Activated CD4-positive, alpha-beta T cell treated with anti-CD3 and anti-CD28 coated beads, Interleukin-2, Interleukin-4, amounts not matched to agents 100 ng/mL and 50 ng/mL, durations not matched to agents 16 hours and 8 hours (primary cell): ENCODE results near the gene HBP1.
"Not testable (repeated sequence)": the region's sequence is repeated elsewhere in the genome, so short reads cannot be mapped to it uniquely, and the experiment has no call there.

Source experiments
- DNase-seq: peaks from one replicate; pipeline ENCODE4 v3.0.0-alpha.2; 2020; ENCODE audit warnings: low spot score

The HBP1 gene, protein sequence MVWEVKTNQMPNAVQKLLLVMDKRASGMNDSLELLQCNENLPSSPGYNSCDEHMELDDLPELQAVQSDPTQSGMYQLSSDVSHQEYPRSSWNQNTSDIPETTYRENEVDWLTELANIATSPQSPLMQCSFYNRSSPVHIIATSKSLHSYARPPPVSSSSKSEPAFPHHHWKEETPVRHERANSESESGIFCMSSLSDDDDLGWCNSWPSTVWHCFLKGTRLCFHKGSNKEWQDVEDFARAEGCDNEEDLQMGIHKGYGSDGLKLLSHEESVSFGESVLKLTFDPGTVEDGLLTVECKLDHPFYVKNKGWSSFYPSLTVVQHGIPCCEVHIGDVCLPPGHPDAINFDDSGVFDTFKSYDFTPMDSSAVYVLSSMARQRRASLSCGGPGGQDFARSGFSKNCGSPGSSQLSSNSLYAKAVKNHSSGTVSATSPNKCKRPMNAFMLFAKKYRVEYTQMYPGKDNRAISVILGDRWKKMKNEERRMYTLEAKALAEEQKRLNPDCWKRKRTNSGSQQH

DNA sequence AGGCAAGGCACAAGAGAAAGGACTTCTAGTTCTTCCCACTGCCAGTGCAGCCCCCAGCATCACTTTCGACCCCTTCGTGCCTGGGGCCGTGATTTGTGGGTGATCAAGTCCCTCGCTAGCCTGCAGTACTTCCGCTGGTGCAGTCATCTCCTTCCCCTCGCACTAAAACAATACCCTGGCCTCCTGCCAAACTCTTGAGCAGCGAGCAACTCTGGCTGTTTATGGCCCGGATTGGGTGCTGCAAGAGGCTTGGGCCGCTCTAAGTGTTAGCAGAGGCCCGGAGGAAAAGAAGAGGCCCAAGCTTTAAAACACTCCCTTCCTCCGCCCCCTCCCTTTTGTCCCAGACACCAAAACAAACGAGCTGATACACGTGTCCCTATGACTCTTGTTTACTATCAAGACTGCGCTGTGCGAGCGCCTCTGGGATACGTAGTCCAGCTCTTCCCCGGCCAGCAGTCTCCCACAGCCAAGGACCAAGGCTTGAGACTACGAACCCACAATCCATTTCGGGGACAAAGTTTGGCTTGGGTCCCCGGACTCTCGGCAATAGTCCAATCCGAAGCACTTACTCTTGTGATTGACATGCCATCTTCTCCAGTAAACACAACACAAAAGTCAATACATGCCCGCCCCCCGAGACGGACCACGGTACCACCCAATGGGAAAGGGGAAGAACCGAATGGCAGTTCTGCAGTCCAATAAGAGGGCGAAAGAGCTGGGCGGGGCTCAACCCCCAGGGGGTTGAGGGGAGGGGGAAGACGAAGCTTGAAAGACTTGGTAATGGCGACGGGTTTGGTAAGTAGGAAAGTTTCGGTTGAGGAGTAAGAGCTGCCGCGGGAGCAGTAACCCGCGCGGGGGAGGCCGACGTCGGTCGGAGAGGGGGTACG is at the start of gene HBP1:
Gene HBP1, plus strand, starts transcription at position 771 of the 887 bp plus-strand sequence. CDS start 10,891 bp downstream, outside the sequence.
- peak; percentile 98 for DNase-seq

DNA sequence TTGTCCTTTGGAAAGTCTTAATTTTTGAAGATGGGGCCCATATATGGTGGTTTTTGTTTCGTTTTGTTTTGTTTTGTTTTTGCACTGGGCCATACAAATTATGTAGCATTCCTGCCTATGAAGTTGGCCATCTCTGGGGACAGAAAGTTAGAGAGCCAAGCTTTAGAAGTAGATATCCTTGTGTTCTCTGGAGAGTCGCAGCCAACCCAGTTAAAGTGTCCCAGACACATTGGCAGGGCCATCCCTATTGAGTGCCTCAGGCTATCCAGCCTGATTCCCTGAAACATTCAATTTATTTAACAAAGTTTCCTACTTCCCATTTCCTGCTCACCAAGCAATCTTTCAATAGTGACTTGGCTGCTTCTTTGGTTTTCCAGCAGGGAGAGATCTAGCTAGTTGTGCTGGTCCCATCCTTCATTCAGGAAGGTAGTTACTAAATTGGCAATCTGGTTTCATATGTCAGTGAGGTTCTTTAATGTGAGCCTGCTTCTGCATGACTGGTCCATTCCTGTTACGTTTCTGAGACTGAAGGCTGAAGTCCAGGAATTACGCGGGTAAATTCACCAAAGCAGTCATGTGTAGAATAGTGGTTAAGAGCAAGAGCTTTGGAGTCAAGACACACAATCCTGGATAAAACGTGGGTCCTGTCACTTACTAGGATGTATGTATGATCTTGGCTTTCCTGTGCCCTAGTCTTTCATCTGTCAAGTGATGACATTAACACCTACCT is 49.3 kb upstream of the HBP1 start:
- DNase-seq: no peak

DNA sequence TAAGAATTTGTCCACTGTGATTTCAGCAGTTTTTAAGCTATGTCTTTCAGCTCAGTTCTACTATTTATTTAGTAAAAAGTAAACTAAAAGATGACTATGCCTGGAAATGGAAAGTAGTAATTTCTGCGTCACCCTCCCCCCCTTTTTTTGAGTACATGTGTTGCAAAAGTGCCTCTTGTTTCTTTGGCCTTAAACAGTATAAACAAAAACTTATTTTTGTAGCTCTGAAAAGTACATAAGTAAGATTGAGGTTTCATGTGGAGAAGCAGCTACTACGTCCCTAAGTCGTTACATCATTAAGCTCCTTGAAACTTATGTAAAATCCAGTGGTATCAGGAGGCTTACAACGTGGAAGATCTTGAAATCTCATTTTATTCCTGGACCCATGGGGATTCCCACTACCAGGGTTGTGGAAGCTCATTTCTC is 46.3 kb upstream of the HBP1 start:
- no peak for DNase-seq

DNA sequence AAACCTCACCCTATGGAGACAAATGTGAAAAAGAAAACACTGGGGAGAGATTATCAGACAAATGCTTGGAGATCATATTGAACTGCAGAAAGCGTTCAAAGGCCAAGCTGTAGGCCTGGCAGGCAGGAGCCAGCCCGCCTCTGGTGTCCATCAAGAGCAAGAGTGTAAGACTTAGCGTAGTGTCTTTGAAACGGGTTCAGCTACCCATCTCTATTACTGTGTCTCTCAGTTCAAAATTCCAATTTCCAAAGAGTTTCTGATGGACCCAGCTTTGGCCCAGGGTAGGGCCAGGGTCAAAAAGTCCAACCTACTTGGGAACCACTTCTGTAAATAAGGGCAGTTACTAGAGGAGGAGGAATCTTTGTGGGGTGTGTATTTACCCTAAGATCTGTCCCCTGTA is 45.4 kb upstream of the HBP1 start:
- DNase-seq: no peak

DNA sequence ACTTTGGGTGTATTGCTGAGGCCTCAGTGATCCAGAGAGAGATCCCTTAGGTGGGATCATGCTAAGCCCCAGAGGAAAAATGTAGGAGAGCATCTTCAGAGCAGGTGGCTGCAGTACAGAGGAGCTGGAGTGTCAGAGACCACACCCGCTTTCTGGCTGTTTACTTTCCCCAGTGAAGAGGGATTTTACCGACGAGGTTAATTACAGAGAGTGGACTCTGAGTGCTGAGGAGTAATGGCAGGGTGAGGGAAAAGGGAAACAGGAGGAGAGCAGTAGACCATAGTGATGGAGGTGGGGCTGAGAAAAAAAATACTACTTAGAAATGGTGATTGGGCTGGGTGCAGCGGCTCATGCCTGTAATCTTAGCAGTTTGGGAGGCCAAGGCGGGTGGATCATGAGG is 43.3 kb upstream of the HBP1 start:
- DNase-seq: no peak

DNA sequence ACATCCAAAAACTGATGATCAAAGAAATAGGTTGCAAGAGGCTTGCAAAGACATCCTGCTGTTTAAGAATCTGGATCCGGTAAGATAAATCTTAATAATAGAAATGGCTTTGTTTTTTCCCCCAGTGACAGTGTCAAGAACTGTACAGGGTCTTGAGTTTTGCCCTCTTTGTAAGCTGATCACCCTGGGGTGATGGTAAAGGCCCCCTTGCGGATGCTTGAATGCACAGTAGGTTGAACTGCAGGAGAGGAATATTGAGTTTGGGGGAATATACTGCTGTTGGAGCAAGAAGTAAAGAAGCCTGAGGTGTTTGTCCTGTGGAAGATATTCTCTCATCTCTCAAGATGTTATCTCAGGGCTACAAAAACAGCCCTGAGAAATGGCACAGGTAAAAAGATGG is 40.6 kb upstream of the HBP1 start:
- no peak for DNase-seq

DNA sequence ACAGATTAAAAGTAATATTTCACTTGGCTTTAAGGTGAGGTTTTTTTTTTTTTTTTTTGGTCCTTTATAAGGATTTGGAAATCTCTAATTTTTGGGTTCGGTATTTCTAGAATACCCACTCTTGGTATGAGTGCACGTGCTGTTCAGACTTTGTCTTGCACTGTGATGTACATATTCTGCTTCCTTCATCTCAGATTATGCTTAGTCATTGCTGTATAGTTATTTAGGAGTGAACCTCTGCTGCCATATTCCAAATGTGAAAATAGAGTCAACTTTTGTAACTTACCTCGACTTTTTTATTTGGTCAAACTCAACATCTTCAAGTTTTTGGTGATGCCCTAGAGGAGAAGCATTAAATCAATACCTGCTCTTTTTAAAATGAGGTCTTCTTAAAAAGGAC is 40.1 kb upstream of the HBP1 start:
- DNase-seq: no peak

DNA sequence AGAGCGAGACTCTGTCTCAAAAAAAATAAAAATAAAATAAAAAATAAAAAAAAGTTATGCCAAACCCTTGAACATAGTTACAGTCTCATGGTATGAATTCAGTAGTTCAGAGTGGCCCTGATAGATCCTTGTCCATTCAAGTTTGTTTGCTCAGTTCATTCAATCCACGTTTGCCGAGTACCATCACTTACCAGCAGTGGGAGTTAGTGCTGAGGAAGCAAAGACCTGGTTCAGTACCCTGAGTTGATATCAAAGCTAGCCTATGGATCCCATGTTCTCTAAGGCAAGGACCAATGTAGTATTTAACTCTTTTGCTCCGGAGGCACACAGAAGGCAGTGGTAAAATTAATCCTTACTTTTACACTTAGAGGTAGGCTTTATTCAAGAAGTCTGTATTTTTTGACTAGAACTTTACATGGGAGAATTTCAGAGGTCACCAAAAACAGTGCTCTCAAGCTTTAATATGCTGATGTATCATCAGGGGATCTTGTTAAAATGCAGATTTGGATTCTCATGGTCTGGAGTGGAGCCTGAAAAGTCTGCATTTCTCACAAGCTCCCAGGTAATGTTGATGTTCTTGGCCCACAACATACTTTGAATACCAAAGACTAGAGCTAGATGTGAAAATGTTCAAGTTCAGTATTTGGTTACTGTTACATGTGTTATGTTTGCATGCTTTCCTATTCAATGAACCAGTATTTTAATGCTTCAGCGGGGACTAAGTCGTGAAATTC is 38.1 kb upstream of the HBP1 start:
- DNase-seq: no peak

DNA sequence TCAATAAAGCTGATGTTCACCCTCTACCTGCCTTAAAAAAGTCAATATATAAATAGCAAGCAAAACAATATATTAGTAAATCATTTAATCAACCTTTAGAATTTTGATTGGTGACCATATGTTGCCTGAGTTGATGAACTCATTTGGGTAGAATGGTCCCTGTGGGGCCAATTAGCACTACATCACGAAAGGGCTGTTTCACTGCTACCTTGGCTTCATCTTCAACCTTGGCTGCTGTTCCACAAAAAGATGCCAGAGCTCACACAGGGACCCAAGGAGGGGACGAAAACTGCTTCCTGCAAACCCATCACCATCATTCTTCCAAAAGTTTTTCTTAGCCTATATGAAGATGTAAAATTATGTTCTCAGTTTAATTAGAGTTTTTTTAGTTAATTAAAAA is 35.4 kb upstream of the HBP1 start:
- DNase-seq: no peak

DNA sequence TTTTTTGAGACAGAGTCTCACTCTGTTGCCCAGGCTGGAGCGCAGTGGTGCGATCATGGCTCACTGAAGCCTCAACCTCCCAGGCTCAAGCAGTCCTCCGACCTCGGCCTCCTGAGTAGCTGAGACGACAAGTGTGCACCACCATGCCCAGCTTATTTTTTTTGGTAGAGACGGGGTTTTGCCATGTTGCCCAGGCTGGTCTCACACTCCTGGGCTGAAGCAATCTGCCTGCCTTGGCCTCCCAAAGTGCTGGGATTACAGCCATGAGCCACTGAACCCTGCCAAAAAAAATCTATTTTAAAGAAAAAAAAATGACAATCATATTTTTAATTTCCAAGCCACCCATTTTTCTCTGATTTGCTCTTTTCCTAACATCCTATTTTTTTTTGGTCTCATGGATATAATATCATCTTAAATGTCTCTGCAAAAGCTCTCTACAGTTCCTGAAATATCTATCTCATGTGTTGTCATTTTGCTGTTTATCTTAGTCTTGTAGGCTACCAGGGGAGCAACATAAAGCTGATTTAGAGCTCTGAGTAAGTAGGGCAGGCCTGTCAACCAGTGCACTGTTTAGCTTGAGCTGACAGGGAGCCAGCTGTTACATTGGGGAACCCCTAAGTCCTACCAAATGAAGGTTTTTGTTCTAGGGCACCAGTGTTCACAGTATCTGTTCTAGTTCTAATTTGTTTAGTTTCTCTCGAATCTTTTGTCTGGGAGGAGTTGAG is 29.9 kb upstream of the HBP1 start:
- no peak for DNase-seq

DNA sequence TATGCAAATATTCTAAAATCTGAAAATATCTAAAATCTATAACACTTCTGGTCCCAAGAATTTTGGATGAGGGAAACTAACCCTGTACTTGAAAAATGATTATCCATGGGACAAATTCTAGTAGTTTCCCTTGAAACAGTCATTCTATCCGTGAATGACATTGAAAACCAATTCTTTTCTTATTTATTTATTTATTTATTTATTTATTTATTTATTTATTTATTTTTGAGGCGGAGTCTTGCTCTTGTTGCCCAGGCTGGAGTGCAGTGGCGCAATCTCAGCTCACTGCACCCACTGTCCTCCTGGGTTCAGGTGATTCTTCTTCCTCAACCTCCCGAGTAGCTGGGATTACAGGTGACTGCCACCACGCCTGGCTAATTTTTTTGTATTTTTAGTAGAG is 24.9 kb upstream of the HBP1 start:
- DNase-seq: not testable (repeated sequence)

DNA sequence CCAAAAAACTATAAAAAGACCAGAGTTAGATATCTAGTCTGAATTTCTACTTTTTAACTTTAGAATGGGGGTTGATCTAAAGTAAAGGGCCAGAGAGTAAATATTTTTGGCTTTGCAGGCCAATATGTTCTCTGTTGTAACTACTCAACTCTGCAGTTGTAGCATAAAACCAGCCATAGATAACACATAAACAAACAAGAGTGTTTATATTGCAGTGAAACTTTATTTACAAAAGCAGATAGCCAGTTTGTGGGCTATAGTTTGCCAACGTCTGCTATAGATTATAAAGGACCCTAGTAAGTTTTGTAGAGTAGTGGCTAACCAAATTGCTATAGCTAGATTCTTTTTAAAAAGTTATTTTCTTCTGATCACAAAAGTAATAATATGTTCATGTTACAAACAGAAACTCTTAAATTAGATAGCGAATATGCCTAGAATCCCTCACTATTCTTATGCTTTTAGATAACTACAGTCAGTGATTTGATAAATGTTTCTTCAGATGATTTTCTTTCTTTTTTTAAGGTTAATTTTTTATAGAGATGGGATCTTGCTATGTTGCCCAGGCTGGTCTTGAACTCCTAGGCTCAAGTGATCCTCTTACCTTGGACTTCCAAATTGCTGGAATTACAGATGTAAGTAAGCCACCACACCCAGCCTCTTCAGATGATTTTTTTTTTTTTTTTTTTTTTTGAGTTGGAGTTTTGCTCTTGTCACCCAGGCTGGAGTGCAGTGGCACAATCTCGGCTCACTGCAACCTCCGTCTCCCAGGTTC is 23.6 kb upstream of the HBP1 start:
- no peak for DNase-seq

DNA sequence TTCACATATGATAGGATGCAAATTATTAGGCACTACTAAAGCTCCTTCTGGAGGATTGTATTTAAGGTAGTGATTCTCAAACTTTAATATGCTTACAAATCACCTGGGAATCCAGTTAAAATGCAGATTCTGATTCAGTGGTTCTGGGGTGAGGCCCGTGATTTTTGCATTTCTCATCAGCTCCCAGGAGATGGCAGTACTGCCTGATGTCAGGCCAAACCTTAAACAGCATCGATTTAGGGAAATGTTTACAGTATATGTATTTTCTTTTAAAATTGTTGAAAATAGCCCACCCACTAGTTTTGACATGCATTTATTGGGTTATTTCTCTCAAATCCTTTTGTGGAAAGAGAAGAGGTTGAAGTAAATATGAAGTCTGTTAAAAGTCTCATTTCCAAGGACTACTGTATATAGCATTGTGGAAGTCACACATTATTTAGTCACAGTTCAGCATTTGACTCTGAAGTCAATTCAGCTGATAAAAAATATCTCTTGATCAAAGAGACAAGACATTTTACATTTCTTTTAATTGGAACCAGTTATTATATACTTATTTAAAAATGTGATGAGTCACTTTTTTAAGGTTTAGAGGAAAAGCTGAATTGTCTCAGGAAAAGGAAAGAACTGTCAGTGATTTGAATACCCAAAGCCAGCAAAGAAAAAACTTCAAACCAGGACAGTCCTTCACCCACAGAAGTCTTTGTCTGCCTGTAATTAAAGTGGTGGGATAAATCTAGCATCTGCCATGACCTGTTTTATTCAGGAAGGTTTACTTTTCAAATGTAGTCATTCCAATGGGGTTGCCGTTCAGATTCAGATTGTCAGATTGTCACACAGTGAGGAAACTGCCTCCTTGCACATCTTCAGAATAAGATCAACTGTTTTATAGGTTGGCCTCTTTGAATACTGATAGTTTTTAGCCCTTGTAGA is 21.1 kb upstream of the HBP1 start:
- DNase-seq: peak; percentile 40

DNA sequence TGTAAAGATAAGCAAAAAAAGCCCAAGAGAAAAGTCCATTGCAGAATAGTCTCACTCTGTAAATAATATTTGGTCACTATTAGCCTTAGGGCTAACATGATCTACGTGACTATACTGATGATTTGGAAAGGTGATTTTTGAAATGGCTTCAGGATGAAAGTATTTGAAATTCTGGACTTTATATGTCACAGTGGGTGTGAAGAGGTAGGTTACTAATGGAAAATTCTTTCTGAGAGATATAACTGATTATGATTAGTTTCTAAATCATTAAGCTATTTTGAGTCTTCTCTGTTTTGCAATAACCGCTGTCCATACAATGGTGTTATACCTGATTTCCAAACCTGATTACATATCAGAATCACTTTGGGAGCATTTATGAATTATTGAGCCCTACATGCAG is 20.1 kb upstream of the HBP1 start:
- DNase-seq: no peak

DNA sequence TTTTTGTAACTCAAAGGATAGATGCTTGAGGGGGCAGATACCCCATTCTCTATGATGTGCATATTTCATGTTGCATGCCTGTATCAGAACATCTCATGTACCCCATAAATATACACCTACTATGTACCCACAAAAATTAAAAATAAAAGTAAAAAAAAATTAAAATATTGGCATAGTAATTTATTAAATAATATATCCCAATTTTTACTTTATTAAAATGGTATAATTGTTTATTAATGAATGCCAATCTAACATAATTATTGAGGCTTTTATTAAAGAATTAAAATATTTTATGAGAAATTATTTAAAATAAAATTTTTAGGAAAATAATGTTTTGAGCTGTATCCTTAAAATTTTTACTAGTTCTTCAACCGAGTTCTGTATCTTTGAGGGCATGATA is 18.9 kb upstream of the HBP1 start:
- DNase-seq: no peak

DNA sequence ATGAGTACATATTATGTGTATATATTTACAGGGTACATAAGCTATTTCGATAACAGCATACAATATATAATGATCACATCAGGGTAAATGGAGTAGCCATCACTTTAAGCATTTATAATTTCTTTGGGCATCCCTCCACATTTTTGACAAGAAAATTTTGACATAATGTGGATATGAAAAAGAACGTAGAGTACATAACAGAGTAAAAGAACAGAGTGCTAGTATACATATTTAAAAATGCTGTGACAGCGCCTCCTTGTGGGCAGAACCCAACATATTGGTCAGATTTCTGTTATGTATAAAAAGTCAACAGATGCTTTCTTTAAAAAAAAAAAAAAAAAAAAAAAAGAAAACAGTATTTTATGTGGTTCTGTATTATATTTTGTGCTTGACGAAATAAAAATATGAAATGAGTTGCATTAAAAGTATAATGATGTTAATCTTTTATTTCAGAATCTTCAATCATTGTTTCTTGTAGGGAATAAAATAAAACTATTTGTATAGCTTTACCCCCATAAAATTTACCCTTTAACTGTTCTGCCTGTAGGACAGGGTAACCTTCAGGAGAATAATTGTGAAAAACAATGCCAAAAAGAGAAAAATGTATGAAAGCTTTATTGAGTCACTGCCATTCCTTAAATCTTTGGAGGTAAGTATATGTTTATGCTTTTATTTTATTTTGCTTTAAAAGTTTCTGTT is 18.3 kb upstream of the HBP1 start:
- DNase-seq: peak; percentile 68

DNA sequence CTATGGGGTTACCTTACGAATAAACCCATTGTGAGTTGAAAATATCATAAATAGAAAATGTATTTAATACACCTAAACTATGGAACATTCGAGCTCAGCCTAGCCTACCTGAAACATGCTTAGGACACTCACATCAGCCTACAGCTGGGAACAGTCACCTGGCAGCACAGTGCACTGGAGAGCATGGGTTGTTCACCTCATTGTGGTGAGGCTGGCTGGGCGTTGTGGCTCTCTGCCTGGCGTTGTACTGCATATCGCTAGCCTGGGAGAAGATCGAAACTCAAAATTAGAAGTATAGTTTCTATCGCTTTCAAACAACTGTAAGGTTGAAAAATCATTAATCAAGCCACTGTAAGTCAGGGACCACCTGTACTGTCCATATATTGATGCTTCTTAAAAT is 17.3 kb upstream of the HBP1 start:
- no peak for DNase-seq

DNA sequence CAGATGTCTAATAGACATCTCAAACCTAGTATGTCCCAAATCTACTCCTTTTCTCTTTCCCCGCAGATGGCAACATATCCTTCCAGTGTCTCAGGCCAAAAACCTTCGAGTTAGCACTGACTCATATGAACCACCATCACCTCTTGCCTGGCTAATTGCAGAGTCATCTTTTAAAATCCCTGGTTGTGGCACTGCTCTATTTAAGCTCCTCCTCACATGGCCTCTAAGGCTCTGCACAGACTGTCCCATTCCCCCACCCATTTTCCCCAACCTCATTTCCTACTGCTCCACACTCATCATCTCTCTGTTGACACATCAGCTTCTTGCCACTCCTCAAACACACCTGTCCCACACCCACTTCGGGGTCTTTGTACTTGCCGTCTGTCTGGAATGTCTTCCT is 16.8 kb upstream of the HBP1 start:
- DNase-seq: no peak
